Measurements from ENCODE around the gene CD27. TPM values are rescaled to one million over a fixed set of nuclear protein-coding genes. Genes with fewer than 3 reads are reported as not detected.

The CD27 gene
- total RNA-seq, result not detected

GRCh38 chr12:6444704-6445688, at the start of gene CD27:
TSS of gene CD27 (plus strand) at chr12:6444955. CDS start at chr12:6445096, 141 bp downstream.
- Histone ChIP-seq H3K9ac (ENCODE audit: low read depth in 1 of 3, low read length in 3 of 3) (no peak within 1 kb of the TSS), H3K4me3 (ENCODE audit: low read length in 3 of 3) (no peak within 1 kb of the TSS), H3K9me3 (ENCODE audit: control insufficient read depth in 3 of 3, low read length in 3 of 3) (no peaks in the 10 kb centered on the region), H3K27ac (ENCODE audit: low read depth, low read length) (no peak within 1 kb of the TSS), H3K4me1 (ENCODE audit: control insufficient read depth in 3 of 3, insufficient read depth in 3 of 3, low read length in 3 of 3) (peaks cover 2% of the 10 kb centered on the region in 3 donors), H3K36me3 (ENCODE audit: control insufficient read depth in 3 of 3, insufficient read depth in 3 of 3, low read length in 3 of 3) (peaks cover 21 to 32% (median 29%) of the 10 kb centered on the region in 3 donors), H3K27me3 (ENCODE audit: control insufficient read depth in 3 of 3, insufficient read depth in 3 of 3, low read length in 3 of 3) (no peaks in the 10 kb centered on the region)

GRCh38 chr12:6396031-6396430, 48.7 kb upstream of the CD27 start:
- no peak overlapping the region for H3K4me3 ChIP-seq (ENCODE audit: low read length in 3 of 3)
- H3K27me3 ChIP-seq (ENCODE audit: control insufficient read depth in 3 of 3, insufficient read depth in 3 of 3, low read length in 3 of 3), result no peaks in the 10 kb centered on the region
- H3K4me1 ChIP-seq (ENCODE audit: control insufficient read depth in 3 of 3, insufficient read depth in 3 of 3, low read length in 3 of 3), result peaks cover 0 to 7% (median 0%) of the 10 kb centered on the region in 3 donors
- H3K27ac ChIP-seq (ENCODE audit: low read depth, low read length), result no peak overlapping the region
- H3K36me3 ChIP-seq (ENCODE audit: control insufficient read depth in 3 of 3, insufficient read depth in 3 of 3, low read length in 3 of 3), result peaks cover 5 to 17% (median 15%) of the 10 kb centered on the region in 3 donors
- no peak overlapping the region for H3K9ac ChIP-seq (ENCODE audit: low read depth in 1 of 3, low read length in 3 of 3)
- H3K9me3 ChIP-seq (ENCODE audit: control insufficient read depth in 3 of 3, low read length in 3 of 3), result no peaks in the 10 kb centered on the region

GRCh38 chr12:6399884-6400644, 44.7 kb upstream of the CD27 start:
- H3K4me1 ChIP-seq (ENCODE audit: control insufficient read depth in 3 of 3, insufficient read depth in 3 of 3, low read length in 3 of 3), result no peaks in the 10 kb centered on the region
- H3K27ac ChIP-seq (ENCODE audit: low read depth, low read length), result no peak overlapping the region
- H3K27me3 ChIP-seq (ENCODE audit: control insufficient read depth in 3 of 3, insufficient read depth in 3 of 3, low read length in 3 of 3), result no peaks in the 10 kb centered on the region
- peaks cover 0 to 3% (median 0%) of the 10 kb centered on the region in 3 donors for H3K36me3 ChIP-seq (ENCODE audit: control insufficient read depth in 3 of 3, insufficient read depth in 3 of 3, low read length in 3 of 3)
- H3K9ac ChIP-seq (ENCODE audit: low read depth in 1 of 3, low read length in 3 of 3), result no peak overlapping the region
- no peak overlapping the region for H3K4me3 ChIP-seq (ENCODE audit: low read length in 3 of 3)
- H3K9me3 ChIP-seq (ENCODE audit: control insufficient read depth in 3 of 3, low read length in 3 of 3), result no peaks in the 10 kb centered on the region

- Histone ChIP-seq H3K27me3 (ENCODE audit: control insufficient read depth in 3 of 3, insufficient read depth in 3 of 3, low read length in 3 of 3) (no peaks in the 10 kb centered on the region), H3K36me3 (ENCODE audit: control insufficient read depth in 3 of 3, insufficient read depth in 3 of 3, low read length in 3 of 3) (peaks cover 0 to 3% (median 0%) of the 10 kb centered on the region in 3 donors), H3K4me3 (ENCODE audit: low read length in 3 of 3) (no peak overlapping the region), H3K9me3 (ENCODE audit: control insufficient read depth in 3 of 3, low read length in 3 of 3) (no peaks in the 10 kb centered on the region), H3K4me1 (ENCODE audit: control insufficient read depth in 3 of 3, insufficient read depth in 3 of 3, low read length in 3 of 3) (no peaks in the 10 kb centered on the region), H3K27ac (ENCODE audit: low read depth, low read length) (no peak overlapping the region), H3K9ac (ENCODE audit: low read depth in 1 of 3, low read length in 3 of 3) (no peak overlapping the region)
Measured at GRCh38 chr12:6404390-6404789, 40.4 kb upstream of the CD27 start.

- no peaks in the 10 kb centered on the region for H3K27me3 ChIP-seq (ENCODE audit: control insufficient read depth in 3 of 3, insufficient read depth in 3 of 3, low read length in 3 of 3)
- peaks cover 0 to 3% (median 0%) of the 10 kb centered on the region in 3 donors for H3K36me3 ChIP-seq (ENCODE audit: control insufficient read depth in 3 of 3, insufficient read depth in 3 of 3, low read length in 3 of 3)
- no peak overlapping the region for H3K4me3 ChIP-seq (ENCODE audit: low read length in 3 of 3)
- H3K9me3 ChIP-seq (ENCODE audit: control insufficient read depth in 3 of 3, low read length in 3 of 3), result no peaks in the 10 kb centered on the region
- H3K9ac ChIP-seq (ENCODE audit: low read depth in 1 of 3, low read length in 3 of 3), result no peak overlapping the region
- H3K27ac ChIP-seq (ENCODE audit: low read depth, low read length), result no peak overlapping the region
- H3K4me1 ChIP-seq (ENCODE audit: control insufficient read depth in 3 of 3, insufficient read depth in 3 of 3, low read length in 3 of 3), result no peaks in the 10 kb centered on the region
Measured at GRCh38 chr12:6405963-6406362, 38.8 kb upstream of the CD27 start.

- H3K4me1 ChIP-seq (ENCODE audit: control insufficient read depth in 3 of 3, insufficient read depth in 3 of 3, low read length in 3 of 3), result no peaks in the 10 kb centered on the region
- no peak overlapping the region for H3K27ac ChIP-seq (ENCODE audit: low read depth, low read length)
- H3K27me3 ChIP-seq (ENCODE audit: control insufficient read depth in 3 of 3, insufficient read depth in 3 of 3, low read length in 3 of 3), result no peaks in the 10 kb centered on the region
- no peak overlapping the region for H3K4me3 ChIP-seq (ENCODE audit: low read length in 3 of 3)
- H3K36me3 ChIP-seq (ENCODE audit: control insufficient read depth in 3 of 3, insufficient read depth in 3 of 3, low read length in 3 of 3), result no peaks in the 10 kb centered on the region
- no peaks in the 10 kb centered on the region for H3K9me3 ChIP-seq (ENCODE audit: control insufficient read depth in 3 of 3, low read length in 3 of 3)
- H3K9ac ChIP-seq (ENCODE audit: low read depth in 1 of 3, low read length in 3 of 3), result no peak overlapping the region
Measured at GRCh38 chr12:6407236-6407954, 37.4 kb upstream of the CD27 start.

- Histone ChIP-seq H3K4me1 (ENCODE audit: control insufficient read depth in 3 of 3, insufficient read depth in 3 of 3, low read length in 3 of 3) (no peaks in the 10 kb centered on the region), H3K36me3 (ENCODE audit: control insufficient read depth in 3 of 3, insufficient read depth in 3 of 3, low read length in 3 of 3) (peaks cover 0 to 3% (median 0%) of the 10 kb centered on the region in 3 donors), H3K4me3 (ENCODE audit: low read length in 3 of 3) (no peak overlapping the region), H3K9me3 (ENCODE audit: control insufficient read depth in 3 of 3, low read length in 3 of 3) (no peaks in the 10 kb centered on the region), H3K27me3 (ENCODE audit: control insufficient read depth in 3 of 3, insufficient read depth in 3 of 3, low read length in 3 of 3) (no peaks in the 10 kb centered on the region), H3K27ac (ENCODE audit: low read depth, low read length) (no peak overlapping the region), H3K9ac (ENCODE audit: low read depth in 1 of 3, low read length in 3 of 3) (no peak overlapping the region)
Measured at GRCh38 chr12:6416596-6416995, 28.2 kb upstream of the CD27 start.

- Histone ChIP-seq H3K9me3 (ENCODE audit: control insufficient read depth in 3 of 3, low read length in 3 of 3) (no peaks in the 10 kb centered on the region), H3K4me1 (ENCODE audit: control insufficient read depth in 3 of 3, insufficient read depth in 3 of 3, low read length in 3 of 3) (peaks cover 2 to 5% (median 3%) of the 10 kb centered on the region in 3 donors), H3K27ac (ENCODE audit: low read depth, low read length) (no peak overlapping the region), H3K36me3 (ENCODE audit: control insufficient read depth in 3 of 3, insufficient read depth in 3 of 3, low read length in 3 of 3) (peaks cover 0 to 3% (median 0%) of the 10 kb centered on the region in 3 donors), H3K9ac (ENCODE audit: low read depth in 1 of 3, low read length in 3 of 3) (no peak overlapping the region), H3K27me3 (ENCODE audit: control insufficient read depth in 3 of 3, insufficient read depth in 3 of 3, low read length in 3 of 3) (no peaks in the 10 kb centered on the region), H3K4me3 (ENCODE audit: low read length in 3 of 3) (no peak overlapping the region)
Measured at GRCh38 chr12:6418796-6419195, 26.0 kb upstream of the CD27 start.

- Histone ChIP-seq H3K27ac (ENCODE audit: low read depth, low read length) (no peak overlapping the region), H3K27me3 (ENCODE audit: control insufficient read depth in 3 of 3, insufficient read depth in 3 of 3, low read length in 3 of 3) (no peaks in the 10 kb centered on the region), H3K36me3 (ENCODE audit: control insufficient read depth in 3 of 3, insufficient read depth in 3 of 3, low read length in 3 of 3) (peaks cover 0 to 3% (median 0%) of the 10 kb centered on the region in 3 donors), H3K4me3 (ENCODE audit: low read length in 3 of 3) (no peak overlapping the region), H3K9ac (ENCODE audit: low read depth in 1 of 3, low read length in 3 of 3) (no peak overlapping the region), H3K9me3 (ENCODE audit: control insufficient read depth in 3 of 3, low read length in 3 of 3) (no peaks in the 10 kb centered on the region), H3K4me1 (ENCODE audit: control insufficient read depth in 3 of 3, insufficient read depth in 3 of 3, low read length in 3 of 3) (peaks cover 5 to 8% (median 6%) of the 10 kb centered on the region in 3 donors)
Measured at GRCh38 chr12:6420364-6420763, 24.4 kb upstream of the CD27 start.

Data from skeletal muscle tissue (tissue), 4 donors.